Measurements from ENCODE around the gene LACTB. TPM values are rescaled to one million over a fixed set of nuclear protein-coding genes. Genes with fewer than 3 reads are reported as not detected.

The LACTB gene
- total and polyA plus RNA-seq, 10 of the 15 experiments (the other 5 are each of a cell fraction or from before 2014, with no cell fraction given): 5.0 to 35.3 (median 16.6) TPM

- TF ChIP-seq HDGF (IDR thresholded peaks at IDR 0.05): 0 out of 2 replicates have a peak, but pooled peaks have one; percentile 60
- peak; percentile 71 for TF ChIP-seq IKZF1 (conservative IDR thresholded peaks at IDR 0.05)
- 0 out of 4 replicates have a peak, but pooled peaks of 1 of the 2 experiments have one; percentile 9 for TF ChIP-seq BHLHE40 (IDR thresholded peaks at IDR 0.05; ENCODE audit: borderline replicate concordance in 1 of 2, low read depth in 2 of 2, low read length in 1 of 2)
- peak; percentile 26; the same call in 1 of the 2 replicates for TF ChIP-seq RUNX3 (IDR thresholded peaks at IDR 0.05; ENCODE audit: low read length)
- peak; percentile 82 for TF ChIP-seq DPF2 (IDR thresholded peaks at IDR 0.05)
- TF ChIP-seq GATAD2B (conservative IDR thresholded peaks at IDR 0.05; ENCODE audit: low read depth): peak; percentile 96
- TF ChIP-seq RELB (IDR thresholded peaks at IDR 0.05; ENCODE audit: low read depth): peak; percentile 45; the same call in 1 of the 2 replicates
- peak; percentile 53 for TF ChIP-seq MEF2B (IDR thresholded peaks at IDR 0.05; ENCODE audit: partially characterized antibody, poor library complexity, severe bottlenecking)
- TF ChIP-seq ZNF687 (IDR thresholded peaks at IDR 0.05): 0 out of 2 replicates have a peak, but pooled peaks have one; percentile 32
- peak; percentile 70 for TF ChIP-seq ZNF207 (IDR thresholded peaks at IDR 0.05; ENCODE audit: borderline replicate concordance)
- TF ChIP-seq, protein P1, sequence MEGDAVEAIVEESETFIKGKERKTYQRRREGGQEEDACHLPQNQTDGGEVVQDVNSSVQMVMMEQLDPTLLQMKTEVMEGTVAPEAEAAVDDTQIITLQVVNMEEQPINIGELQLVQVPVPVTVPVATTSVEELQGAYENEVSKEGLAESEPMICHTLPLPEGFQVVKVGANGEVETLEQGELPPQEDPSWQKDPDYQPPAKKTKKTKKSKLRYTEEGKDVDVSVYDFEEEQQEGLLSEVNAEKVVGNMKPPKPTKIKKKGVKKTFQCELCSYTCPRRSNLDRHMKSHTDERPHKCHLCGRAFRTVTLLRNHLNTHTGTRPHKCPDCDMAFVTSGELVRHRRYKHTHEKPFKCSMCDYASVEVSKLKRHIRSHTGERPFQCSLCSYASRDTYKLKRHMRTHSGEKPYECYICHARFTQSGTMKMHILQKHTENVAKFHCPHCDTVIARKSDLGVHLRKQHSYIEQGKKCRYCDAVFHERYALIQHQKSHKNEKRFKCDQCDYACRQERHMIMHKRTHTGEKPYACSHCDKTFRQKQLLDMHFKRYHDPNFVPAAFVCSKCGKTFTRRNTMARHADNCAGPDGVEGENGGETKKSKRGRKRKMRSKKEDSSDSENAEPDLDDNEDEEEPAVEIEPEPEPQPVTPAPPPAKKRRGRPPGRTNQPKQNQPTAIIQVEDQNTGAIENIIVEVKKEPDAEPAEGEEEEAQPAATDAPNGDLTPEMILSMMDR (IDR thresholded peaks at IDR 0.05 in 2 of 3, conservative IDR thresholded peaks at IDR 0.05 in 1 of 3; ENCODE audit: control insufficient read depth in 2 of 3, extremely low read depth in 1 of 3, insufficient read depth in 1 of 3, low read depth in 3 of 3, low read length in 3 of 3): peak in 2 of 3 experiments; percentile 9 to 15; a peak in 1 of 6 replicates
- TF ChIP-seq NKRF (conservative IDR thresholded peaks at IDR 0.05): peak; percentile 90; the same call in 1 of the 2 replicates
- no peak for TF ChIP-seq ASH2L (IDR thresholded peaks at IDR 0.05; ENCODE audit: borderline replicate concordance, low read depth)
- peak; percentile 97 for TF ChIP-seq LARP7 (IDR thresholded peaks at IDR 0.05)
Measured at GRCh38 chr15:63122002-63122875, 578 bp downstream of the LACTB start (continued).
